IPS-15b (cell line): ENCODE results near the gene LRRC55.
"Not testable (repeated sequence)": the region's sequence is repeated elsewhere in the genome, so short reads cannot be mapped to it uniquely, and the experiment has no call there.

Experiments used
- H3K27me3 ChIP-seq: one replicate; pipeline ENCODE4 v1.6.1; 2013; ENCODE audit warnings: low read length; ENCODE audit not compliant: control insufficient read depth, insufficient read depth
- H3K36me3 ChIP-seq: one replicate; pipeline ENCODE4 v1.6.1; 2013; ENCODE audit warnings: low read length; ENCODE audit not compliant: control insufficient read depth, insufficient read depth
- H3K4me1 ChIP-seq: one replicate; pipeline ENCODE4 v1.6.1; 2013; ENCODE audit warnings: mild to moderate bottlenecking, low read length; ENCODE audit not compliant: control insufficient read depth, insufficient read depth
- H3K4me3 ChIP-seq: one replicate; pipeline ENCODE4 v1.5.1; 2013; ENCODE audit warnings: low read depth, low read length
- H3K9ac ChIP-seq: one replicate; pipeline ENCODE4 v1.6.1; 2013; ENCODE audit warnings: low read depth, mild to moderate bottlenecking, low read length
- H3K9me3 ChIP-seq: one replicate; pipeline ENCODE4 v1.6.1; 2013; ENCODE audit warnings: mild to moderate bottlenecking, low read length; ENCODE audit not compliant: control insufficient read depth, insufficient read depth

Gene LRRC55

GRCh38 chr11:57163160-57163868, 18.4 kb upstream of the LRRC55 start:
- Histone ChIP-seq H3K4me3 (no peak overlapping the region), H3K9ac (no peak overlapping the region), H3K36me3 (no peaks in the 10 kb centered on the region), H3K4me1 (no peaks in the 10 kb centered on the region), H3K27me3 (no peaks in the 10 kb centered on the region), H3K9me3 (no peaks in the 10 kb centered on the region)

GRCh38 chr11:57164317-57164716, 17.4 kb upstream of the LRRC55 start:
- no peaks in the 10 kb centered on the region for H3K36me3 ChIP-seq
- H3K27me3 ChIP-seq: no peaks in the 10 kb centered on the region
- no peaks in the 10 kb centered on the region for H3K4me1 ChIP-seq
- H3K9me3 ChIP-seq: no peaks in the 10 kb centered on the region
- no peak overlapping the region for H3K4me3 ChIP-seq
- H3K9ac ChIP-seq: no peak overlapping the region

- Histone ChIP-seq H3K36me3 (no peaks in the 10 kb centered on the region), H3K27me3 (no peaks in the 10 kb centered on the region), H3K4me1 (no peaks in the 10 kb centered on the region), H3K4me3 (no peak overlapping the region), H3K9ac (no peak overlapping the region), H3K9me3 (no peaks in the 10 kb centered on the region)
Measured at GRCh38 chr11:57167125-57167846, 14.5 kb upstream of the LRRC55 start.

GRCh38 chr11:57169732-57170313, 11.9 kb upstream of the LRRC55 start:
- H3K36me3 ChIP-seq, H3K9ac ChIP-seq, H3K27me3 ChIP-seq, H3K9me3 ChIP-seq, H3K4me3 ChIP-seq, H3K4me1 ChIP-seq: not testable (repeated sequence)

- Histone ChIP-seq H3K4me1 (no peaks in the 10 kb centered on the region), H3K27me3 (no peaks in the 10 kb centered on the region), H3K36me3 (no peaks in the 10 kb centered on the region), H3K4me3 (no peak overlapping the region), H3K9me3 (no peaks in the 10 kb centered on the region), H3K9ac (no peak overlapping the region)
Measured at GRCh38 chr11:57172031-57172430, 9.7 kb upstream of the LRRC55 start.

- Histone ChIP-seq H3K9me3 (no peaks in the 10 kb centered on the region), H3K36me3 (no peaks in the 10 kb centered on the region), H3K4me1 (no peaks in the 10 kb centered on the region), H3K4me3 (no peak overlapping the region), H3K9ac (no peak overlapping the region), H3K27me3 (peaks cover 9% of the 10 kb centered on the region)
Measured at GRCh38 chr11:57174656-57175055, 7.1 kb upstream of the LRRC55 start.

- H3K27me3 ChIP-seq: peaks cover 10% of the 10 kb centered on the region
- H3K36me3 ChIP-seq: no peaks in the 10 kb centered on the region
- no peak overlapping the region for H3K9ac ChIP-seq
- H3K9me3 ChIP-seq: no peaks in the 10 kb centered on the region
- no peaks in the 10 kb centered on the region for H3K4me1 ChIP-seq
- H3K4me3 ChIP-seq: no peak overlapping the region
Measured at GRCh38 chr11:57175478-57175877, 6.3 kb upstream of the LRRC55 start.

- Histone ChIP-seq H3K9ac (no peak overlapping the region), H3K9me3 (no peaks in the 10 kb centered on the region), H3K4me1 (peaks cover 5% of the 10 kb centered on the region), H3K36me3 (no peaks in the 10 kb centered on the region), H3K4me3 (no peak overlapping the region), H3K27me3 (peaks cover 24% of the 10 kb centered on the region)
Measured at GRCh38 chr11:57178334-57178733, 3.4 kb upstream of the LRRC55 start.

- Histone ChIP-seq H3K9me3 (no peaks in the 10 kb centered on the region), H3K36me3 (no peaks in the 10 kb centered on the region), H3K9ac (no peak overlapping the region), H3K4me1 (peaks cover 5% of the 10 kb centered on the region), H3K4me3 (peak overlapping the region; percentile 75), H3K27me3 (peaks cover 24% of the 10 kb centered on the region)
Measured at GRCh38 chr11:57179681-57180080, 2.1 kb upstream of the LRRC55 start.

GRCh38 chr11:57180081-57180561, 1.6 kb upstream of the LRRC55 start:
- H3K4me1 ChIP-seq: peaks cover 5% of the 10 kb centered on the region
- H3K9ac ChIP-seq: peak overlapping the region; percentile 24
- H3K9me3 ChIP-seq: no peaks in the 10 kb centered on the region
- peak overlapping the region; percentile 75 for H3K4me3 ChIP-seq
- H3K27me3 ChIP-seq: peaks cover 24% of the 10 kb centered on the region
- H3K36me3 ChIP-seq: no peaks in the 10 kb centered on the region

- Histone ChIP-seq H3K36me3 (no peaks in the 10 kb centered on the region), H3K9me3 (no peaks in the 10 kb centered on the region), H3K9ac (no peak overlapping the region), H3K4me1 (peaks cover 5% of the 10 kb centered on the region), H3K27me3 (peaks cover 24% of the 10 kb centered on the region), H3K4me3 (peak overlapping the region; percentile 75)
Measured at GRCh38 chr11:57180964-57181363, 789 bp upstream of the LRRC55 start.

- peaks cover 24% of the 10 kb centered on the region for H3K27me3 ChIP-seq
- peaks cover 5% of the 10 kb centered on the region for H3K4me1 ChIP-seq
- H3K9ac ChIP-seq: no peak overlapping the region
- no peaks in the 10 kb centered on the region for H3K36me3 ChIP-seq
- H3K9me3 ChIP-seq: no peaks in the 10 kb centered on the region
- H3K4me3 ChIP-seq: no peak overlapping the region
Measured at GRCh38 chr11:57182896-57183295, 1.1 kb downstream of the LRRC55 start.
